ENCODE measurements around the gene DIAPH2.

DNA sequence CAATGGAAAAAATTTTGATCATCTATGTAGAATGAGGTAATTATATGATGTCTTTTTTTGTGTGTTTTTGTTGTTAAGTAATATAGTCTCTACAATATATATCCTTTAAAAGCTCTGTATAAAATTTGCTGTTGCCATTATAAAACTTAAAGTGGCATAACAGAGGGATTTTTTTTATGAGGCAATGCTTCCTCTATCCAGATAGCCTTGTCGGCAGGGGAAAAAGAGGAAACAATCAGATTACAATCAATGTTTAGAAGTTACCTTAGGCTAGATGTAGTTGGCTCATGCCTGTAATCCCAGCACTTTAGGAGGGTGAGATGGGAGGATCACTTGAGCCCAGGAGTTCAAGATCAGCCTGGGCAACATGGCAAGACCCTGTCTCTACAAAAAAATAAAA lies 86.8 kb downstream of the DIAPH2 start:
- no peak for TF ChIP-seq ARNTL (CRISPR knock-in tag; IDR thresholded peaks at IDR 0.05; ENCODE audit: borderline replicate concordance, low read depth)
- TF ChIP-seq, protein P1, sequence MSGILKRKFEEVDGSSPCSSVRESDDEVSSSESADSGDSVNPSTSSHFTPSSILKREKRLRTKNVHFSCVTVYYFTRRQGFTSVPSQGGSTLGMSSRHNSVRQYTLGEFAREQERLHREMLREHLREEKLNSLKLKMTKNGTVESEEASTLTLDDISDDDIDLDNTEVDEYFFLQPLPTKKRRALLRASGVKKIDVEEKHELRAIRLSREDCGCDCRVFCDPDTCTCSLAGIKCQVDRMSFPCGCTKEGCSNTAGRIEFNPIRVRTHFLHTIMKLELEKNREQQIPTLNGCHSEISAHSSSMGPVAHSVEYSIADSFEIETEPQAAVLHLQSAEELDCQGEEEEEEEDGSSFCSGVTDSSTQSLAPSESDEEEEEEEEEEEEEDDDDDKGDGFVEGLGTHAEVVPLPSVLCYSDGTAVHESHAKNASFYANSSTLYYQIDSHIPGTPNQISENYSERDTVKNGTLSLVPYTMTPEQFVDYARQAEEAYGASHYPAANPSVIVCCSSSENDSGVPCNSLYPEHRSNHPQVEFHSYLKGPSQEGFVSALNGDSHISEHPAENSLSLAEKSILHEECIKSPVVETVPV (CRISPR knock-in tag; IDR thresholded peaks at IDR 0.05) = no peak
- TF ChIP-seq ZC3H10 (CRISPR knock-in tag; IDR thresholded peaks at IDR 0.05) = no peak
- TF ChIP-seq RARB (CRISPR knock-in tag; IDR thresholded peaks at IDR 0.05) = no peak
- TF ChIP-seq OSR1 (CRISPR knock-in tag; IDR thresholded peaks at IDR 0.05) = no peak
- no peak for TF ChIP-seq ZFP3 (CRISPR knock-in tag; IDR thresholded peaks at IDR 0.05)
- TF ChIP-seq ZNF565 (CRISPR knock-in tag; conservative IDR thresholded peaks at IDR 0.05; ENCODE audit: low read depth) = no peak
- TF ChIP-seq GLIS3 (CRISPR knock-in tag; IDR thresholded peaks at IDR 0.05) = no peak
